Neural crest cell (in vitro differentiated cells): Measurements from ENCODE around the gene PIK3R6. TPM values are rescaled to one million over a fixed set of nuclear protein-coding genes. Genes with fewer than 3 reads are reported as not detected.

ENCODE experiments used
- DNase-seq: peaks from one replicate; pipeline ENCODE4 v3.0.0; 2021; ENCODE audit warnings: low read depth, mixed read lengths, low spot score
- H3K27ac Mint-ChIP-seq: one replicate; pipeline ENCODE4 v1.8.0; 2021; ENCODE audit warnings: mild to moderate bottlenecking, mixed read lengths; ENCODE audit not compliant: unreplicated experiment
- H3K27me3 Mint-ChIP-seq: 2 replicates; pipeline ENCODE4 v1.8.0; 2021; ENCODE audit warnings: low read depth, mild to moderate bottlenecking, mixed read lengths
- H3K36me3 Mint-ChIP-seq: 2 replicates; pipeline ENCODE4 v1.8.0; 2021; ENCODE audit warnings: low read depth, mild to moderate bottlenecking, mixed read lengths
- H3K4me1 Mint-ChIP-seq: 2 replicates; pipeline ENCODE4 v1.8.0; 2021; ENCODE audit warnings: mixed read lengths
- H3K4me3 Mint-ChIP-seq: one replicate; pipeline ENCODE4 v1.8.0; 2021; ENCODE audit warnings: mild to moderate bottlenecking, mixed read lengths
- H3K9me3 Mint-ChIP-seq: 2 replicates; pipeline ENCODE4 v1.8.0; 2021; ENCODE audit warnings: mixed read lengths
- CTCF ChIP-seq: fragments of 200-600 bp; sonication (generic); conservative IDR thresholded peaks from 2 replicates; pipeline ENCODE4 v1.5.0; 2021; ENCODE audit warnings: antibody characterized with exemption, mild to moderate bottlenecking
- total RNA-seq: library from RNA; stranded (reverse); gene quantifications from 2 replicates; pipeline ENCODE4 v1.2.1, GENCODE V29; 2021

The PIK3R6 gene
- total RNA-seq, 1 donor from 2014 or later, result not detected

GRCh38 chr17:8893621-8894201, 26.2 kb upstream of the PIK3R6 start:
- no peak for TF ChIP-seq CTCF
- Mint-ChIP-seq H3K4me3 (no peak overlapping the region), H3K27me3 (peaks cover 3% of the 10 kb centered on the region), H3K27ac (no peak overlapping the region), H3K36me3 (no peaks in the 10 kb centered on the region), H3K4me1 (peaks cover 7% of the 10 kb centered on the region), H3K9me3 (no peaks in the 10 kb centered on the region)
- no peak for DNase-seq

- no peak overlapping the region for H3K4me3 Mint-ChIP-seq
- H3K27me3 Mint-ChIP-seq, result peaks cover 3% of the 10 kb centered on the region
- no peaks in the 10 kb centered on the region for H3K36me3 Mint-ChIP-seq
- DNase-seq, result no peak
- TF ChIP-seq CTCF, result no peak
- H3K27ac Mint-ChIP-seq, result no peak overlapping the region
- H3K4me1 Mint-ChIP-seq, result peaks cover 9% of the 10 kb centered on the region
- no peaks in the 10 kb centered on the region for H3K9me3 Mint-ChIP-seq
These were observed 25.6 kb upstream of the PIK3R6 start for GRCh38 chr17:8893059-8893458.

- no peak for DNase-seq
- TF ChIP-seq CTCF, result no peak
- H3K4me3 Mint-ChIP-seq, result no peak overlapping the region
- H3K36me3 Mint-ChIP-seq, result no peaks in the 10 kb centered on the region
- no peaks in the 10 kb centered on the region for H3K9me3 Mint-ChIP-seq
- peaks cover 9% of the 10 kb centered on the region for H3K4me1 Mint-ChIP-seq
- peaks cover 3% of the 10 kb centered on the region for H3K27me3 Mint-ChIP-seq
- H3K27ac Mint-ChIP-seq, result no peak overlapping the region
These were observed 24.8 kb upstream of the PIK3R6 start for GRCh38 chr17:8892338-8892690.

- Mint-ChIP-seq H3K36me3 (no peaks in the 10 kb centered on the region), H3K27me3 (no peaks in the 10 kb centered on the region), H3K4me3 (no peak overlapping the region), H3K27ac (no peak overlapping the region), H3K9me3 (no peaks in the 10 kb centered on the region), H3K4me1 (peaks cover 9% of the 10 kb centered on the region)
- no peak for TF ChIP-seq CTCF
- no peak for DNase-seq
These were observed 23.2 kb upstream of the PIK3R6 start for GRCh38 chr17:8890671-8891070.

- H3K4me3 Mint-ChIP-seq, result no peak overlapping the region
- DNase-seq, result no peak
- TF ChIP-seq CTCF, result no peak
- no peaks in the 10 kb centered on the region for H3K27me3 Mint-ChIP-seq
- peak overlapping the region; percentile 75 for H3K27ac Mint-ChIP-seq
- H3K4me1 Mint-ChIP-seq, result peaks cover 4% of the 10 kb centered on the region
- H3K36me3 Mint-ChIP-seq, result no peaks in the 10 kb centered on the region
- H3K9me3 Mint-ChIP-seq, result no peaks in the 10 kb centered on the region
These were observed 22.2 kb upstream of the PIK3R6 start for GRCh38 chr17:8889458-8890210.
